ENCODE results near the gene EFCC1.

EFCC1 gene

GRCh38 chr3:129035360-129036221 is 34.5 kb downstream of the EFCC1 start:
- H3K27ac ChIP-seq = no peak overlapping the region
- no peak overlapping the region for H3K4me3 ChIP-seq (ENCODE audit: low read depth, low read length)
- no peak for TF ChIP-seq CTCF (IDR thresholded peaks at IDR 0.05; ENCODE audit: low read depth, low read length)
- H3K27me3 ChIP-seq (ENCODE audit: insufficient read depth, low read depth, severe bottlenecking) = no peaks in the 10 kb centered on the region
- H3K36me3 ChIP-seq = no peaks in the 10 kb centered on the region
- no peaks in the 10 kb centered on the region for H3K9me3 ChIP-seq (ENCODE audit: severe bottlenecking)
- DNase-seq = no peak

GRCh38 chr3:129036222-129037092 is 35.4 kb downstream of the EFCC1 start:
- Histone ChIP-seq H3K27ac (no peak overlapping the region), H3K27me3 (ENCODE audit: insufficient read depth, low read depth, severe bottlenecking) (no peaks in the 10 kb centered on the region), H3K4me3 (ENCODE audit: low read depth, low read length) (no peak overlapping the region), H3K9me3 (ENCODE audit: severe bottlenecking) (no peaks in the 10 kb centered on the region), H3K36me3 (no peaks in the 10 kb centered on the region)
- no peak for DNase-seq
- no peak for TF ChIP-seq CTCF (IDR thresholded peaks at IDR 0.05; ENCODE audit: low read depth, low read length)

GRCh38 chr3:129037093-129037419 is 36.0 kb downstream of the EFCC1 start:
- Histone ChIP-seq H3K27me3 (ENCODE audit: insufficient read depth, low read depth, severe bottlenecking) (no peaks in the 10 kb centered on the region), H3K9me3 (ENCODE audit: severe bottlenecking) (no peaks in the 10 kb centered on the region), H3K27ac (no peak overlapping the region), H3K4me3 (ENCODE audit: low read depth, low read length) (no peak overlapping the region), H3K36me3 (no peaks in the 10 kb centered on the region)
- no peak for DNase-seq
- no peak for TF ChIP-seq CTCF (IDR thresholded peaks at IDR 0.05; ENCODE audit: low read depth, low read length)

GRCh38 chr3:129038121-129038855 is 37.2 kb downstream of the EFCC1 start:
- Histone ChIP-seq H3K27me3 (ENCODE audit: insufficient read depth, low read depth, severe bottlenecking) (no peaks in the 10 kb centered on the region), H3K4me3 (ENCODE audit: low read depth, low read length) (no peak overlapping the region), H3K36me3 (no peaks in the 10 kb centered on the region), H3K9me3 (ENCODE audit: severe bottlenecking) (no peaks in the 10 kb centered on the region), H3K27ac (no peak overlapping the region)
- no peak for TF ChIP-seq CTCF (IDR thresholded peaks at IDR 0.05; ENCODE audit: low read depth, low read length)
- no peak for DNase-seq

- no peak overlapping the region for H3K4me3 ChIP-seq (ENCODE audit: low read depth, low read length)
- peaks cover under 1% of the 10 kb centered on the region for H3K9me3 ChIP-seq (ENCODE audit: severe bottlenecking)
- TF ChIP-seq CTCF (IDR thresholded peaks at IDR 0.05; ENCODE audit: low read depth, low read length) = no peak
- H3K36me3 ChIP-seq = no peaks in the 10 kb centered on the region
- no peak for DNase-seq
- H3K27ac ChIP-seq = no peak overlapping the region
- H3K27me3 ChIP-seq (ENCODE audit: insufficient read depth, low read depth, severe bottlenecking) = no peaks in the 10 kb centered on the region
These were observed 38.4 kb downstream of the EFCC1 start for GRCh38 chr3:129039271-129040038.

All from WERI-Rb-1 (cell line).